Airway epithelial cell (primary cell): ENCODE data around the gene NOA1. TPM values are rescaled to one million over a fixed set of nuclear protein-coding genes. Genes with fewer than 3 reads are reported as not detected.

Experiments
- total RNA-seq: library from RNA; depleted of rRNA; stranded (reverse); fragments of >200 nt; gene quantifications from 2 replicates; pipeline ENCODE4 v1.2.3, GENCODE V29; 2015

Gene NOA1
- 27.1 and 29.0 TPM in 2 replicates for total RNA-seq

DNA sequence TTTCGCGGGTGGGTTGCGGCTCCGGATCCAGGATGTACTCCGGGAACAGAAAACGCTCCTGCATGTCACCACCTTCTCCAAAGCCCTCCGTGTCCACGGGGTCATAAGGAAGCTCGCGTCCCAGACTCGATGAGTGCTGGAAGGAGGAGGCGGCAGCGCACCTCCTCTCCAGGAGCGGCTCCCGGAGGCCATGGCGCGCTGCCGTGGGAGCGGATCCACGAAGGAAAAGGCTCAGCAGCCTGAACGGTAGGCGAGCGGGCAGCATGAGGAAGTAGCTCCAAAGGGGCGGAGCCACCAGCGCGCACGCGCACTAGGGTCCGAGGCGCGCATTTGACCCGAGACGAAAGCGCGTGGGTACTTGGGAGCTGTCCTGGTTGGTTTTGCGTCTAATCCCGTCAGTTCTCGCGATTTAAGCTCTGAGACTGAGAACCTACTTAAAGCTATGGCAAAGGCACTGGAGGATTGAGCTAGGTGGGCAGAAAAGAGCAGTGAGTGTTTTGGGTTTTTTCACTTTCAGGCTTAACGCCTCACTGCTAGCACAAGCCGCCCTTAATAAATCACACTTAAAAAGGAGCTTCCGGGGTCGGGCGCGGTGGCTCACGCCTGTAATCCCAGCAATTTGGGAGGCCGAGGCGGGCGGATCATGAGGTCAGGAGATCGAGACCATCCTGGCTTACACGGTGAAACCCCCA is at the start of gene NOA1:
Gene NOA1, minus strand, starts transcription at position 286 of the 692 bp plus-strand sequence. Its CDS starts 21 bp downstream, at position 265.

DNA sequence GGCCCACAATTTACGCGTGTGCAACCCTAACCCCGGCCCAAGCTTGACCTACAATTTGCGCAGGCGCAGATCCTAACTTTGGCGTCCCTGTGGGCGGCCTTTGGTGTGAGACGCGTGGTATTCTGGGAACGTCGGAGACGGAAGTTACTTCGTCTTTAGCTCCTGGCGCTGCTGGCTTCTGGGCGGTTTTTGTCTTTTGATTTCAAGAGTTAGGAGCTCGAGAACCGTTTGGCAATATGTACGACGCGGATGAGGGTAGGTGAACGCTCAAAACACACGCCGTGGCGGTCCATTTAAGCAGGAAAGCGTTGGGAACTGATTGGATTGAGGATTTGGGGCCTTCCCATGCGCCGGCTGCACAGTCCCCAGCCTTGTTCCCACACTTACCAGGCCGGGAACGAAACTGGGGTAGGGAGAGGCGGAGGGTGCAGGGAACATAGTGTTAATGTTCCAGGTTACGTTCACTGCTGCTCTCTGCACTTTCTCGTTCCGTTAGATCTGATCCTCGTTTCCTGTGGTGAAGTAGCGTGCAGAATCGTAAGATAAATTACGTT is 1.4 kb upstream of the NOA1 start, which contains the start of gene POLR2B:
Gene POLR2B, plus strand, starts transcription at position 147 of the 554 bp plus-strand sequence. Its CDS starts 90 bp downstream, at position 237.

Other genes starting within 250 kb of the NOA1 start
- not detected in 2 replicates for gene SPINK2, start 155.9 kb downstream of the NOA1 start, total RNA-seq
- 17.5 and 24.4 TPM in 2 replicates for gene REST, start 69.7 kb downstream of the NOA1 start, total RNA-seq
- gene POLR2B, start 1.3 kb upstream of the NOA1 start, total RNA-seq = 82.4 and 82.5 TPM in 2 replicates
- gene IGFBP7, start 132.8 kb upstream of the NOA1 start, total RNA-seq = 178 and 220 TPM in 2 replicates